ENCODE results near the gene GRK7.

Gene GRK7

DNA sequence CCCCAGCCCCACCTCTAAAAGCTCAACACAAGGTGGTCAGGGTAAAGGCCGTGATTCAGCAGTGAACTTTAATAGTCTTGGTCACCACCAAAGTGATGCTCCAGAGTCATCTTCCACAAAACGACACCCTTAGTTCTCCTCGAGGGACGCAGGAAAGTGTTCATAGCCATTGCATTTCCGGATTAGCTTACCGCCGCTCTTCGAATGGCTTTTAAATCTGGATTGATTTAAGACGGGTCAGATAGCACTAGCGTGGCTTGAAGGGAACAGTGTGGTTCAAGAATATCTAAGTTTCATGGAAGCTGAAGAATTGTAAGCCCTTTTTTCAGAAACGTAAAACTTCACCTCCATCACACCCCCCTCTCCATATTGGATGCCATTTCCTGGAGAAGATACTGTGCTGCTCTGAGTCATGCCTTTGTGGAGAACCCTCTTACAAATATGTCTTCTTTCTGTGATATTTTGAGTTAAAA is 24.3 kb upstream of the GRK7 start:
- TF ChIP-seq, protein P1, sequence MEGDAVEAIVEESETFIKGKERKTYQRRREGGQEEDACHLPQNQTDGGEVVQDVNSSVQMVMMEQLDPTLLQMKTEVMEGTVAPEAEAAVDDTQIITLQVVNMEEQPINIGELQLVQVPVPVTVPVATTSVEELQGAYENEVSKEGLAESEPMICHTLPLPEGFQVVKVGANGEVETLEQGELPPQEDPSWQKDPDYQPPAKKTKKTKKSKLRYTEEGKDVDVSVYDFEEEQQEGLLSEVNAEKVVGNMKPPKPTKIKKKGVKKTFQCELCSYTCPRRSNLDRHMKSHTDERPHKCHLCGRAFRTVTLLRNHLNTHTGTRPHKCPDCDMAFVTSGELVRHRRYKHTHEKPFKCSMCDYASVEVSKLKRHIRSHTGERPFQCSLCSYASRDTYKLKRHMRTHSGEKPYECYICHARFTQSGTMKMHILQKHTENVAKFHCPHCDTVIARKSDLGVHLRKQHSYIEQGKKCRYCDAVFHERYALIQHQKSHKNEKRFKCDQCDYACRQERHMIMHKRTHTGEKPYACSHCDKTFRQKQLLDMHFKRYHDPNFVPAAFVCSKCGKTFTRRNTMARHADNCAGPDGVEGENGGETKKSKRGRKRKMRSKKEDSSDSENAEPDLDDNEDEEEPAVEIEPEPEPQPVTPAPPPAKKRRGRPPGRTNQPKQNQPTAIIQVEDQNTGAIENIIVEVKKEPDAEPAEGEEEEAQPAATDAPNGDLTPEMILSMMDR (IDR thresholded peaks at IDR 0.05), result no peak

DNA sequence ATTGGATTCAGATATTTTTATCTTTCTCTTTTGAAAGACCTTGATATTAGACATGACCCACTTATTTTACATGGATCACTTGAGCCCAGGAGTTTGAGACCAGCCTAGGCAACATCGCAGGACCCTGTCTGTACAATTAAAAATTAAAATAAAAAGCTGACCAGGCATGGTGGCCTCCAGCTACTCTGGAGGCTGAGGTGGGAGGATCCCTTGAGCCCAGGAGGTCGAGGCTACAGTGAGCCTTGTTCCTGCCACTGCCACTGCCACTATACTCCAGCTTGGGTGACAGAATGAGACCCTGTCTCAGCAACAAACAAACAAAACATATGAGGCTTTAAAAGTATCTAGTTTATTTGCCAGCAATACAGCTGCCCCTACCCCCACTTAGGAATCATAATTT is 23.5 kb upstream of the GRK7 start:
- TF ChIP-seq, protein P1 (IDR thresholded peaks at IDR 0.05), result no peak

DNA sequence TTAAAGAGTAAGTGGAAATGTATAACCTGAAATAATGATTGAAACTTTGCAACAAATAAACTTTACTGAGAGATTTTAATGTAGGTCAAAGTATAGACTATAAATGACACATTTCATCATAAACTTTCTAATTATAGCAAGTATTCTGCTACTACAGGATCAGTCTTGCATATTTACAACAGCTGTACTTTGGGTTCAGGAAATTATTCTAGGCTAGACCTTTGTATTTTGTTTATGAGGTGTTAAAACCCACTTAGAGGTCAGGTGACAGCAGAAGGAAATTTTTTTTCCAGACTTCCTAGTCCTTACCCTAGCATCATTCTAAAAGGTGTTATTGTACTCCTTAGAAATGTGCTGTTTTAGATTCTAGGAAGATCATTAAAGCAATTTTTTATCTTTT is 22.9 kb upstream of the GRK7 start:
- TF ChIP-seq, protein P1 (IDR thresholded peaks at IDR 0.05), result no peak

DNA sequence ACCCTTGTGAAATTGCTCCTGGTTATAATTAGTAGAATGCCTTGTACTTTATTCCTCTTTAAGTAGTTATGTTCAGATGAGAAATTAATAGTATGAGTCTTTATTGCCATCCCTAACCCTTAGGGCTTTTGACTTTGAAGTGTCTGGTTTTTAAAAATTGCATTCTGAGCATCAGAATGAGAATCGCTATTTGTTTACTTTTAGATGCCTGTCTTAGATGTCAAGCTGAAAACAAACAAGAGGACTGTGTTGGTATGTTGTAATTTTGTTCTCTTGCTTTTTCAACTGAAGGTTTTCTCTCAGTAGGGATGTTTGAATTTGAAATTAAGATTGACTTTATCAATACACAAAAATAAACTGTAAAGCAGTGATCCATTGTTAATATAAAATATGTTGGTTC is 19.9 kb upstream of the GRK7 start:
- TF ChIP-seq, protein P1 (IDR thresholded peaks at IDR 0.05), result no peak

DNA sequence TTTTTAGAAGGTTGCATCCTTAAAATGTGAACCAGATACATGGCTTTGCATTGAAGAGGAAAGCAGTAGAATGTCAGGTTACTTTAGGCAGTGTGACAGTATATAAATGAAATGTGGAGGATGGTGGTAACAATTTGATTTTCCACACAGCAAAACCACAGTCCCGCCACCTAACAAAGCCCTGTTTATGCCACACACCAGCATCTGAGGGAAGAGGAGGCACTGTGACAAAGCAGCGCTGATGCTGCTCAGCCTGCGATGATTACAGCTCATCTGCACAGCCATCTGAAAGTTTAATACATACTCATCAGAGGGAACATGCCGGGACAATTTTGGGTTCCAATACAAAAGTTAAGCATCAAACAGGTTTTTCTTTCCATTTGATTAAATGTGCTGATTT is 16.2 kb upstream of the GRK7 start:
- TF ChIP-seq, protein P1 (IDR thresholded peaks at IDR 0.05), result no peak

DNA sequence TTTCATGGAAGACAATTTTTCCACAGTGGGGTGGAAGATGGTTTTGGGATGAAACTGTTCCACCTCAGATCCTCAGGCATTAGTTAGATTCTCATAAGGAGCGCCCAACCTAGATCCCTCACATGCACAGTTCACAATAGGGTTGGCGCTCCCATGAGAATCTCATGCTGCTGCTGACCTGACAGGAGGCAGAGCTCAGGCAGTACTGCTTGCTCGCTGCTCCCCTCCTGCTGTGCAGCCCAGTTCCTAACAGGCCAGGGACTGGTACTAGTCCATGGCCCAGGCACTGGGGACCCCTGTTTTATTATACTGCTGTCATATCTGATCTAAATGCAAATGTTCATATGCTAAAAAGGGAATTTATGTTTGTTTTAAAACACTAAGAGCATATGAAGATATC is 9.8 kb upstream of the GRK7 start:
- TF ChIP-seq, protein P1 (IDR thresholded peaks at IDR 0.05), result no peak

DNA sequence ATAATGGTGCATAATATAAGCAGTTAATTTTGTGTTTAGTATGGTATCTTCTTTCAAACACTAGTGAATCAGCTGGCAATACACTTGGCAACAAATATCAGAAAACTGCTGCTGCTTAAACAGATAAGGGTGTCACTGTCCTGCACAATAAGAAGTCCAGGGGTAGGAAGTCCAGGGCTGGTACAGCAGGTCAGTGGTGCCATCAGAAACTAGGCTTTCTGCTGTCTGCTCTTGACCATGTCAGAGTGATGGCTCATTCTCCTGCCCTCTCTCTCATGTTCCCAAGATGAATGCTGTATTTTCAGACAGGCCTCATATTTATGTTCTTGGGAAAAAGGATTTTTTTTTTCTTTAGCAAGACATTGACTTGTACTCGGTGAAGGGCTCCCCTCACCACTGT is 9.2 kb upstream of the GRK7 start:
- TF ChIP-seq, protein P1 (IDR thresholded peaks at IDR 0.05), result no peak

DNA sequence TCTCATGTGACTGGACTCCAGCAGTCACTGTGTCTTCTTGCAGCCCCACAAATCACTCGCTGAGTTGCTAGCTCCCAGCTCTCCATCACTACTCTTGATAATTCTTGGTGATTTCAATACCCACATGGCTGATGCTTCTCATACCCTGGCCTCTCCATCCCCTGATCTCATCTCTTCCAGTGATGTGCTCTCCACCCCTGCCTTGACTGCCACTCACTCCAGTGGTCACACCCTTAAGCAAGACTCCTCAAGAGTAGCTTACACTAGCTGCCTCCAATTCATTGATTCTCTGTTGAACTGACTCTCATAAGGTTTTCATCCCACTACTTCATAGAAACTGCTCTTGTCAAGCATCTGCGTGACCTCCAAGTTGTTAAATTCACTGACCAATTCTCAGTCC is 837 bp downstream of the GRK7 start:
- TF ChIP-seq, protein P1 (IDR thresholded peaks at IDR 0.05), result no peak
